Sigmoid colon (tissue), 7 donors: ENCODE measurements around the gene UBR1. TPM values are rescaled to one million over a fixed set of nuclear protein-coding genes. Genes with fewer than 3 reads are reported as not detected.
"Not testable (repeated sequence)": the region's sequence is repeated elsewhere in the genome, so short reads cannot be mapped to it uniquely, and the experiment has no call there.

Source experiments
- DNase-seq: peaks from one replicate; pipeline ENCODE4 v3.0.0-alpha.2; 2019
- H3K27ac ChIP-seq, 4 donors: fragments of 200-600 bp; sonication (generic); one replicate each; pipeline ENCODE4 v1.5.1; 2016 to 2019; ENCODE audit warnings: mild to moderate bottlenecking in 1 of 4
- H3K27me3 ChIP-seq, 3 donors: fragments of 200-600 bp; sonication (generic); one replicate each; pipeline ENCODE4 v1.5.1; 2019; ENCODE audit warnings: mild to moderate bottlenecking in 1 of 3
- H3K36me3 ChIP-seq, 4 donors: fragments of 200-600 bp; sonication (generic); one replicate each; pipeline ENCODE4 v1.5.1; 2016 to 2019
- H3K4me1 ChIP-seq, 4 donors: fragments of 200-600 bp; sonication (generic); one replicate each; pipeline ENCODE4 v1.5.1; 2017 to 2019
- H3K4me3 ChIP-seq, 4 donors: fragments of 200-600 bp; sonication (generic); one replicate each; pipeline ENCODE4 v1.5.1; 2017 to 2019; ENCODE audit warnings: mild to moderate bottlenecking in 2 of 4, moderate library complexity in 1 of 4
- H3K9me3 ChIP-seq, 4 donors: fragments of 200-600 bp in 3 of 4; sonication (generic) in 3 of 4; one replicate each; pipeline versions ENCODE4 v1.5.1 to v1.6.1; 2013 to 2019
- CTCF ChIP-seq, 4 experiments: fragments of 450-650 bp in 3 of 4; fragments of 200-600 bp in 1 of 4; IDR thresholded peaks; one replicate each; pipeline ENCODE4 v1.5.1; 2016 to 2019; ENCODE audit warnings: antibody characterized with exemption in 4 of 4, mild to moderate bottlenecking in 3 of 4, moderate library complexity in 2 of 4
- EP300 ChIP-seq, 4 donors: sonication (generic); formaldehyde crosslinking; IDR thresholded peaks; one replicate each; pipeline ENCODE4 v1.6.1; 2017; ENCODE audit warnings: antibody characterized with exemption in 4 of 4
- POLR2A ChIP-seq, 2 donors: fragments of 450-650 bp; IDR thresholded peaks; one replicate each; pipeline ENCODE4 v1.6.1; 2016; ENCODE audit warnings: antibody characterized with exemption in 2 of 2, mild to moderate bottlenecking in 2 of 2, moderate library complexity in 2 of 2
- POLR2AphosphoS5 ChIP-seq, 4 donors: sonication (generic); formaldehyde crosslinking; IDR thresholded peaks; one replicate each; pipeline ENCODE4 v1.6.1; 2017; ENCODE audit warnings: antibody characterized with exemption in 4 of 4
- WGBS, 2 donors: extraction: QIAGEN DNeasy Blood & Tissue Kit; methylation state at CpG; one replicate each; pipeline ENCODE4 v1.1.7; 2013; 5-methylcytosine and 5-hydroxymethylcytosine counted together
- intact Hi-C: fragments of 100-400 bp; cut with DNase I; formaldehyde crosslinking; loops from one replicate; pipeline ENCODE4 v1.15.1; 2023
- polyA plus RNA-seq, 3 donors: library from polyadenylated mRNA; stranded (reverse); fragments of 200-250 nt; gene quantifications; one replicate each; pipeline ENCODE4 v1.2.3, GENCODE V29; 2013
- total RNA-seq, 4 donors: library from RNA; depleted of rRNA; stranded (reverse); fragments of >200 nt; gene quantifications; one replicate each; pipeline ENCODE4 v1.1.0, GENCODE V29; 2016
- donor health status: healthy with polysubstance abuse.
- donor health status: Bipolar disorder and iron deficiency.
- donor health status: healthy.

Gene UBR1
- total and polyA plus RNA-seq, 7 donors = 2.4 to 44.7 (median 35.3) TPM

DNA sequence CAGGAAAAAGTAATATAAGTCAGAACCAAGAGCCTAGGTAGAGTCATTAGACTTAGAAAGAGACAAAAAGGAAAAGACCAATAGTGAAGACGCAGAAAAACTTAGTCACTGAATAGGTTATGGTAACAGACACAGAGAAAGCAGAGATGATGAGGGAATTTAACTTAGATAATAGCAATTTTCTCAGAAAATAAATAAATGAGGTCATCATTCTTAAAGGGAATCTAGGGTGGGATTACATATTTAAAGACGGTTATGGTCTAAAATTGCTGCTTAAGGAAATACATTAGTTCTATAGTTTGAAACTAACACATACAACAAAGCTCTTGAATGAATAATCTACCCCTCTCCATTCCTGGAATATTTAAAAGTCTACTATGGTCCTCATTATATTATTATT, 59.4 kb downstream of the UBR1 start:
- Histone ChIP-seq H3K27me3 (no peaks in the 10 kb centered on the region), H3K27ac (no peak overlapping the region), H3K36me3 (peaks cover 21 to 91% (median 42%) of the 10 kb centered on the region in 4 donors), H3K4me3 (no peak overlapping the region), H3K9me3 (no peaks in the 10 kb centered on the region), H3K4me1 (no peaks in the 10 kb centered on the region)
- 95 to 97% methylated on average over 2 of the region's 2 CpGs for WGBS, 2 donors
- intact Hi-C loops = no loop called here
- DNase-seq = no peak
- TF ChIP-seq POLR2AphosphoS5 (IDR thresholded peaks at IDR 0.05) = no peak
- no peak for TF ChIP-seq EP300 (IDR thresholded peaks at IDR 0.05)
- no peak for TF ChIP-seq CTCF (IDR thresholded peaks at IDR 0.05)
- no peak for TF ChIP-seq POLR2A (IDR thresholded peaks at IDR 0.05)

DNA sequence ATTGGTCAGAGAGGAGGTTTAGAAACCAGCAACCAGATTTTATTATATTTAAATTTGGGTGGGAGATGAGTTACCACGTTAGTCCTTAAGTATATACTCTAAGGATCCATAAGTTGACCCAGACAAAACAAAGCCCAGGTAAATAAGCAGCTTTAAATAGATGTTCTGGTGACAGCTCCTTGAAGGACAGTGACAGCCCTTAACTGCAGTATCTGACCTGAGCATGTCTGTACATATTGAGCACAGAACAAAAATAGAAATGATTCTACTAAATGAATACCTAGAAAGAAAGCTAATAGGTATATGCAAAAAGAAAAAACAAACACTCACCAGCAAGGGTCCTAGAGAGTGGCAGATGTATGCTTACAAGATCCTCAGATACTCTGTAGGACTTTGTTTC, 63.0 kb downstream of the UBR1 start:
- Histone ChIP-seq H3K27ac (no peak overlapping the region), H3K9me3 (no peaks in the 10 kb centered on the region), H3K27me3 (no peaks in the 10 kb centered on the region), H3K36me3 (peaks cover 21 to 77% (median 39%) of the 10 kb centered on the region in 4 donors), H3K4me3 (no peak overlapping the region), H3K4me1 (no peaks in the 10 kb centered on the region)
- no peak for TF ChIP-seq EP300 (IDR thresholded peaks at IDR 0.05)
- TF ChIP-seq POLR2A (IDR thresholded peaks at IDR 0.05) = no peak
- TF ChIP-seq CTCF (IDR thresholded peaks at IDR 0.05) = no peak
- no peak for TF ChIP-seq POLR2AphosphoS5 (IDR thresholded peaks at IDR 0.05)
- WGBS, 2 donors = 70 to 87% methylated on average over 1 of the region's 1 CpG
- DNase-seq = no peak
- intact Hi-C loops = no loop called here

DNA sequence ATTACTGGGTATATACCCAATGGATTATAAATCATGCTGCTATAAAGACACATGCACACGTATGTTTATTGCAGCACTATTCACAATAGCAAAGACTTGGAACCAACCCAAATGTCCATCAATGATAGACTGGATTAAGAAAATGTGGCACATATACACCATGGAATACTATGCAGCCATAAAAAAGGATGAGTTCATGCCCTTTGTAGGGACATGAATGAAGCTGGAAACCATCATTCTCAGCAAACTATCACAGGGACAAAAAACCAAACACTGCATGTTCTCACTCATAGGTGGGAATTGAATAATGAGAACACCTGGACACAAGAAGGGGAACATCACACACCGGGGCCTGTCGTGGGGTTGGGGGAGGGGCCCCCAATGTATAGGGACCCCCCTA, 64.8 kb downstream of the UBR1 start:
- 91 to 93% methylated on average over 3 of the region's 3 CpGs for WGBS, 2 donors
- H3K27me3 ChIP-seq, intact Hi-C loops: not testable (repeated sequence)

GRCh38 chr15:43035240-43035639, 70.6 kb downstream of the UBR1 start:
- intact Hi-C loops, H3K4me1 ChIP-seq, H3K27me3 ChIP-seq, H3K9me3 ChIP-seq, H3K27ac ChIP-seq, H3K4me3 ChIP-seq, DNase-seq: not testable (repeated sequence)
- peaks cover 0 to 77% (median 15%) of the 10 kb centered on the region in 4 donors for H3K36me3 ChIP-seq
- no CpG with 5 or more reads among the region's 1 CpG for WGBS, 2 donors

More for the DNA sequence above, 64.8 kb downstream of the UBR1 start:
- not testable (repeated sequence) for H3K9me3 ChIP-seq, H3K27ac ChIP-seq, H3K4me3 ChIP-seq, DNase-seq, H3K4me1 ChIP-seq
- H3K36me3 ChIP-seq = peaks cover 17 to 77% (median 32%) of the 10 kb centered on the region in 4 donors

DNA sequence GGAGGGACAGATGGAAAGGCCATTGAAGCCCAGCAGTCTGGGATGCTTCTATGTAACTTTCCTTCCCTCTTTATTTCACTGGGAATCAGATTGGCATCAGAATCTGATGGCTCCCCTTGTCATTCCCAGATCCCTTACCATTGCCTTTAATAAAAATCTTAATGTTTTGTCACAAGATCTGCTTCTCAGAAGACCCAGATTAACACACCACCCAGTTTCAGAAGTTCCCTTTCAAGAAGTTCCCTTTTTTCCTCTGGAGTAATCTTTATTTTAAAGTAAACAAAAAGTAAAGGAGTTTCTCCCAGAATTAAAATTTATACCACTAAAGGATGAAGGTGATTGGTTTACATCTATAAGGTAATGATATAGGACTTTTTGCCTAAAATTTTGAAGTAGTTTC, 76.4 kb downstream of the UBR1 start:
- Histone ChIP-seq H3K9me3 (no peaks in the 10 kb centered on the region), H3K4me1 (no peaks in the 10 kb centered on the region), H3K36me3 (peaks cover 0 to 100% (median 26%) of the 10 kb centered on the region in 4 donors), H3K4me3 (no peak overlapping the region), H3K27me3 (no peaks in the 10 kb centered on the region), H3K27ac (no peak overlapping the region)
- TF ChIP-seq EP300 (IDR thresholded peaks at IDR 0.05) = no peak
- no peak for TF ChIP-seq CTCF (IDR thresholded peaks at IDR 0.05)
- TF ChIP-seq POLR2AphosphoS5 (IDR thresholded peaks at IDR 0.05) = no peak
- TF ChIP-seq POLR2A (IDR thresholded peaks at IDR 0.05) = no peak
- intact Hi-C loops = no loop called here
- no peak for DNase-seq

GRCh38 chr15:43025150-43025549, 80.7 kb downstream of the UBR1 start:
- no peaks in the 10 kb centered on the region for H3K4me1 ChIP-seq
- no peaks in the 10 kb centered on the region for H3K9me3 ChIP-seq
- H3K27me3 ChIP-seq = no peaks in the 10 kb centered on the region
- intact Hi-C loops = no loop called here
- H3K36me3 ChIP-seq = peaks cover 14 to 100% (median 43%) of the 10 kb centered on the region in 4 donors
- DNase-seq = no peak
- no peak overlapping the region for H3K4me3 ChIP-seq
- no peak overlapping the region for H3K27ac ChIP-seq
- TF ChIP-seq EP300 (IDR thresholded peaks at IDR 0.05) (no peak), POLR2AphosphoS5 (IDR thresholded peaks at IDR 0.05) (no peak), CTCF (IDR thresholded peaks at IDR 0.05) (no peak), POLR2A (IDR thresholded peaks at IDR 0.05) (no peak)

DNA sequence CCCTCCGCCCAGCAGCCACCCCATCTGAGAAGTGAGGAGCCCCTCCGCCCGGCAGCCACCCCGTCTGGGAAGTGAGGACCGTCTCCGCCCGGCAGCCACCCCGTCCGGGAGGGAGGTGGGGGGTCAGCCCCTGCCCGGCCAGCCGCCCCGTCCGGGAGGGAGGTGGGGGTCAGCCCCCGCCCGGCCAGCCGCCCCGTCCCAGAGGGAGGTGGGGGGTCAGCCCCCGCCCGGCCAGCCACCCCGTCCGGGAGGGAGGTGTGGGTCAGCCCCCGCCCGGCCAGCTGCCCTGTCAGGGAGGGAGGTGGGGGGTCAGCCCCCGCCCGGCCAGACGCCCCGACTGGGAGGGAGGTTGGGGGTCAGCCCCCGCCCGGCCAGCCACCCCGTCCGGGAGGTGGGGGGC, 91.2 kb downstream of the UBR1 start:
- H3K9me3 ChIP-seq, DNase-seq, H3K27ac ChIP-seq, H3K4me3 ChIP-seq, H3K4me1 ChIP-seq, H3K27me3 ChIP-seq, intact Hi-C loops: not testable (repeated sequence)
- WGBS, 2 donors = 95% methylated on average over 31 of the region's 31 CpGs
- H3K36me3 ChIP-seq = peaks cover 4 to 88% (median 17%) of the 10 kb centered on the region in 4 donors
